Measurements from ENCODE around the gene ZNF595. TPM values are rescaled to one million over a fixed set of nuclear protein-coding genes. Genes with fewer than 3 reads are reported as not detected.
A peak's percentile ranks its signal among the peaks of the same experiment; 100 is the strongest.
"Not testable (repeated sequence)": the region's sequence is repeated elsewhere in the genome, so short reads cannot be mapped to it uniquely, and the experiment has no call there.

ZNF595 gene
- total RNA-seq, 1 donor from 2014 or later = 10.4 TPM

DNA sequence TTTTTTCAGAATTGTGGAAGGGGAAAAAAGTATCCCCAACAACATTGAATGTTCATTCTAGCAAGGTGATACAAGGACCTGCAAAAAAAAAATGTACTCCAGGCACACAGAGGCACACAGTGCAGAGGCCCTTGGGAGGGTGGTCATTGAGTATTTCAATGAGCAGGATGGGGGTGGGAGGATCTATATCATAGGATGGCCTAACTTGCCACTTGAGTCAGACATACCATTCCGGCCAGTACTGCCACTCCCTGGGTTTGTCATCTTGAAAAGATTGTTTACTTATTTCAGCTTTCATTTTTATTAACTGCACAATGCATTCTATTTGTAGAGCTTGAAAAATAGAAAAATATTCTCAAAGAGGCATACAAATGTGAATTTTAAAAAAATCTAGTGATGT lies 18.7 kb downstream of the ZNF595 start:
- DNase-seq (ENCODE audit: extremely low read depth, low read depth, low spot score) = no peak

DNA sequence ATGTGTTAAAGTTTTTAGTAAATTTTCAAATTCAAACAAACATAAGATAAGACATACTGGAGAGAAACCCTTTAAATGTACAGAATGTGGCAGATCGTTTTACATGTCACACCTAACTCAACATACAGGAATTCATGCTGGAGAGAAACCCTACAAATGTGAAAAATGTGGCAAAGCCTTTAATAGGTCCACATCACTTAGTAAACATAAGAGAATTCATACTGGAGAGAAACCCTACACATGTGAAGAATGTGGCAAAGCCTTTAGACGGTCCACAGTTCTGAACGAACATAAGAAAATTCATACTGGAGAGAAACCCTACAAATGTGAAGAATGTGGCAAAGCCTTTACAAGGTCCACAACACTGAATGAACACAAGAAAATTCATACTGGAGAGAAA lies 32.8 kb downstream of the ZNF595 start:
- no peak for DNase-seq (ENCODE audit: extremely low read depth, low read depth, low spot score)

DNA sequence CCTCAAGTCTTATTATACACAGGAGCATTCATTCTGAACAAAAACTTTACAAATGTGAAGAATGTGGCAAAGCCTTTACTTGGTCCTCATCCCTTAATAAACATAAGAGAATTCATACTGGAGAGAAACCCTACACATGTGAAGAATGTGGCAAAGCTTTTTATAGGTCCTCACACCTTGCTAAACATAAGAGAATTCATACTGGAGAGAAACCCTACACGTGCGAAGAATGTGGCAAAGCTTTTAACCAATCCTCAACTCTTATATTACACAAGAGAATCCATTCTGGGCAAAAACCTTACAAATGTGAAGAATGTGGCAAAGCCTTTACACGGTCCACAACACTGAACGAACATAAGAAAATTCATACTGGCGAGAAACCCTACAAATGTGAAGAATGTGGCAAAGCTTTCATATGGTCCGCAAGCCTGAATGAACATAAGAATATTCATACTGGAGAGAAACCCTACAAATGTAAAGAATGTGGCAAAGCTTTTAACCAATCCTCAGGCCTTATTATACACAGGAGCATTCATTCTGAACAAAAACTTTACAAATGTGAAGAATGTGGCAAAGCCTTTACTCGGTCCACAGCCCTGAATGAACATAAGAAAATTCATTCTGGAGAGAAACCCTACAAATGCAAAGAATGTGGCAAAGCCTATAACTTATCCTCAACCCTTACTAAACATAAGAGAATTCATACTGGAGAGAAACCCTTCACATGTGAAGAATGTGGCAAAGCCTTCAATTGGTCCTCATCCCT lies 33.6 kb downstream of the ZNF595 start:
- not testable (repeated sequence) for DNase-seq (ENCODE audit: extremely low read depth, low read depth, low spot score)

DNA sequence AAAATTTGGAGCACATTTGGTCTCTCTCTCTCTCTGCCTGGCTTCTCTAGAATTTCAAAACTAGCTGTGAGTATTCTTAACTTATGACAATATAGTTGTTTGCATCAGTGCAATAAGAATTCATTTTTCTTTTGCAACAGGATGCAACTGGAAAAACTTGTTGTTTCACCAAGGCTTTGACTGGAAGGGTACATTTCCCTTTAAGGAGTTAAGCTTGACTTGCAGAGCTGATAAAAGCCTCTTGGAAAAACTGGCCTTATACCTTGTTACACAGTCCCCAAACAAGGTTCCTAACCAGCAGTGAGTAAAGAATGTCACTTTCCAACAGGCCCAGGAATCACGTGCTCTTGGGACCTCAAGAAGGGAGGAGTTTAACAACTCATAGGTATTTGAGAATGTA lies 45.3 kb downstream of the ZNF595 start:
- DNase-seq (ENCODE audit: extremely low read depth, low read depth, low spot score) = no peak

DNA sequence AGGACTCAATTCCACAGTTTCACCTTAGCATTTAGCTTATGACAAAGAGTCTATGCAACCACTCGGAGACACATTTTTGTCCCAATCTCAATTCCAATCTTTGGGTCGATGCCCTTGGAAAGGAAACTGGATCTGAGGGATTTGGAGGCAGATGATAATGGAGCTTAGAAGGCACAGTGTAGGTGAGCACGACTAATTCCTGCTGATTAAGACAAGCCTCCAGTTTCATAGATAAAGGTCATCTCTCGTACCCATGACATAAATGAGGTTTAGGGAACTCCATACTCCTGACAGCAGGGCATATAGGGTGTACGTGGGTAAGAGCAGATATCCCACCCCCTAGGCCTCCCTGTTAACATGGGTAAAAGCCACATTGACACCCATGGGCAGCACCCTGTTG lies 46.7 kb downstream of the ZNF595 start:
- DNase-seq (ENCODE audit: extremely low read depth, low read depth, low spot score) = no peak

DNA sequence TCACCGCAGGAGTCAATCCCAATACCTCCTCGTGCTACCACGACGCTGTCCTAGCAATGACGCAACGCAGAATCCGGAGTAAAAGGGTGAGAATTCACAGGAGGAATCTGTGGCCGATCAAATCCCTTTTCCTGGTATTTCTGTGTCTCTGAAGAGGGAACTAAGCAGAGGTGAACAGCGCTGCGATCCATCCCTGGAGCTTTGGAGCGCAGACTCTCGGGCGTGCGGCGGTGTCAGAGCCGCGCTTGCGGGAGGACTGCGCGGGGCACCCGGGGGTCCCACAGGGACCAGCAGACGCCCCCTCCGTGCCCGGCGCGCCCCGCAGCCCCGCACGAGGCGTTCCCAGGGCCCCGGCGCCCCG lies 53.9 kb downstream of the ZNF595 start:
- DNase-seq (ENCODE audit: extremely low read depth, low read depth, low spot score) = no peak

DNA sequence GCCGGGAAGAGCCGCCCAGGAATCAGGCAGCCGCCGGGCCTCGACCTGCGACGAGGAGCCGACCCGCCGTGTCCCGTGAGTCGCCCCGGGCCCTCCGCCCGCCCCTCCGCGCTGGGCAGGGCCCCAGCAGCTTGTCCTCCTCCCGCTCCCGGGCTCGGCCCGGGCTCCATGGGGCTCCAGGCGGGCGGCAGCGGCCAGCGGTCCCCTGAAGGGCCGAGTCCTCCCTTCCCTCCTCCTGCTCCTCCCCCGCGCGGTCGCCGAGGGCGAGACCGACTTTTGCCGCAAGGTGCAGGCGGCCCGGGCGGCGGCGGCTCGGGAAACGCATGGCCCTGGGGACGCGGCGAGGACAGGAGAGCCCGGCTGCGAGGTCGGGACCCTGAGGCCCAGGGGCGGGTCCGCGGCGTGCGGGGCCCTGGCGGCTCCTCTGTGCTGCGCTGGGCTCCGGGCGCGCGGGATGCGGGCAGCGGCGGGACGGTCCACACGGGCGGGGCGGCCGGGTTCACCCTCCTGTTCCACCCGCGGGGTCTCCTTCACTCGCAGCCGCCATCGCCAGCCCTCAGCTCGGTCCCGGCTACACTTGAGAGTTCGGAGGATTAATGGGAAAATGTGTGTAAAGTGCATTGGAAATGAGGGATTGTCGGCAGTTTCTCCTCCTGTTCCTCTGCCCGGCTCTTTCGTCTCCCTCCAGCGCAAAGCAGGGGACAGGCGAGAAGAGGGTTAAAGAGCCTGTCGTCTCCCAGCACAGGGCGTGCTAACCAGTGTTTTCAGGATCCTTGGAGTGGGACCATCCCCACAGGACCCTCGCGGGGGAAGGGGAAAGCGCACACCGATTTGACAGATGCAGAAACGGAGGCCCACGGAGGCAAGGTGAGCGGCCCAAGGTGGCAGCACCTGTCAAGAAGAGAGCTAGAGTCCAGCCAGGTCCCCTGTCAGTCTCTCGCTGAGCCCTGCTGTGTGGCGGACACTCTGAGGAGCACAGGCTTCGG lies 54.6 kb downstream of the ZNF595 start:
- no peak for DNase-seq (ENCODE audit: extremely low read depth, low read depth, low spot score)

DNA sequence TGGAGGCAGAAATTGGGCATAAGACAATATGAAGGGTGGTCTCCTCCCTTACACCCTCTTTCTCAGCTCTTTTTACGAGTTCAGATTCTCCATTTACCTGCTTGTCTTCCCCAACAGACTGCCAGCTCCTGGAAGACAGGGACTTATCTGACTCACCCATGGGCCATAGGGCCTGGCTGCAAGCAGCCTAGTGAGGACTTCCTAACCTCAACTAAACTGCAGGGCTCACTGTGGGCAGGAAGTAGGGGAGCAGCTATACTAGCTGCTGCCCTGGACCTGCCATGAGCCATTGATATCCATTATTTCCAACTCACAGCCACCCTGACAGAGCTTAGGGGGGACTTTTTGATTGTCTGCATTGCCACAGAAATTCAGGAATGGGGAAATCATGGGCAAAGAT lies 59.6 kb downstream of the ZNF595 start:
- no peak for DNase-seq (ENCODE audit: extremely low read depth, low read depth, low spot score)

DNA sequence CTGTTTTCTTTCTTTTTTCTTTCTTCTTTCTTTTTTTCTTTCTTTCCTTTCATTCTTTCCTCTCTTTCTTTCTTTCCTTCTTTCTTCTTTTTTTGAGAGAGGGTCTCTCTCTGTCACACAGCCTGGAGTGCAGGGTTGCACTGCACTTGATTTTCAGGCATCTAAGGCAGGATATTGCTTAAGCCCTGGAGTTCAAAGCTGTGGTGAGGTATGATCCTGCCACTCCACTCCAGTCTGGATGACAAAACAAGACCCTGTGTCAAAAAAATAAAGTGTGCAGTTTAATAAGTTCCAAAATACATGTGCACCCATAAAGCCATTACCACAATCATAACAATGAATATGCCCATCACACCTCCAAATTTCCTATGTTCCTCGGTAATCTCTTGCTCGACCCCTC lies 60.6 kb downstream of the ZNF595 start:
- no peak for DNase-seq (ENCODE audit: extremely low read depth, low read depth, low spot score)

DNA sequence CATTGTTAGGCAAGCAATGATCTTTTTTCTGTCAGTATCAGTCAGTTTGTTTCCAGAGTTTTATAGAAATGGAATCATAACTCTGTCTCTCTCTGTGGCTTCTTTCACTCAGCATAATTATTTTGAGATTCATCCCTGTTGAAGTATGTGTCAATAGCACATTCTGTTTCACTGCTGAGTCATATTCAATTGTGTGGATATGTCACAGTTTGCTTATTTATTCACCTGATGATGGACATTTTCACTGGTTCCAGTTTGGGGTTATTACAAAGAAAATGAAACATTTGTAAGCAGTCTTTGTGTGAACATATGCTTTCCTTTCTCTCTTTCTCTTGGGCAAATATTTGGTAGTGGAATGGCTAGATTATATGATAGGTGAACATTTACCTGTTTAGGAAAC lies 61.0 kb downstream of the ZNF595 start:
- no peak for DNase-seq (ENCODE audit: extremely low read depth, low read depth, low spot score)

DNA sequence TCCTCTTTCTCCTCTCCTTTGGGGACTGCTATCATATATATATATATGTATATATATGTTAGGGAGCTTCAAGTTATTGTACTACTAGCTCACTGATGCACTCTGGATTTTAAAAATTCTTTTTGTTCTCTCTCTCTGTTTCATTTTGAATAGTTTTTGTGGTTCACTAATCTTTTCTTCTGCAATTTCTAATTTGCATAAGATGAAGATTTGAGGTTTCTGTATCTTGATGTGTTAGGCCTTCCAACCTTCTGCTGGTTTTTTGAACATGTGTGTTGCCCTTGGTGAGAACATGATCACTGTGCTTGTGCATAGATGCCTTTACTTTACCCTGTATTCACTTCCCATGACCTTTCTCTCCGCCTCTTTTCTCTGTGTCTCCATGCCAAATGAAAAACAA lies 63.4 kb downstream of the ZNF595 start:
- no peak for DNase-seq (ENCODE audit: extremely low read depth, low read depth, low spot score)

DNA sequence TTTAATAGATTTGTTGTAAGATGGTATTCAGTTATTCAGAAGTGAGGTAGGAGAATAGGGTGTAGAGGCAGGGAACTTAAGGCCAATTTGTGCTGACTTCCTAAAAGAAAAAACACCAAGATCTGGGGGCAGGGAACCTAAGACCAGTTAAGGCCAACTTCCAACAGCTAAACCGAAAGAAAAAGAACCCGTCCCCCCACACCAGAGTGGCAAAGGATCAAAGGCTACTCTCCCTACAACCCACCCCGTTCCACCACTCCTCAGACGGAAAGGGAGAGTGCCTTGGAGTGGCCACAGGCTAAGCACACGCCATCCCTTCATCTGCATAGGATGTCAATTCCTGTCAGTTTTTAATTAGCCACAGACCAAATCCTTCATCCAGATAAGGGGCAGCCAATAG lies 67.5 kb downstream of the ZNF595 start:
- DNase-seq (ENCODE audit: extremely low read depth, low read depth, low spot score) = no peak

DNA sequence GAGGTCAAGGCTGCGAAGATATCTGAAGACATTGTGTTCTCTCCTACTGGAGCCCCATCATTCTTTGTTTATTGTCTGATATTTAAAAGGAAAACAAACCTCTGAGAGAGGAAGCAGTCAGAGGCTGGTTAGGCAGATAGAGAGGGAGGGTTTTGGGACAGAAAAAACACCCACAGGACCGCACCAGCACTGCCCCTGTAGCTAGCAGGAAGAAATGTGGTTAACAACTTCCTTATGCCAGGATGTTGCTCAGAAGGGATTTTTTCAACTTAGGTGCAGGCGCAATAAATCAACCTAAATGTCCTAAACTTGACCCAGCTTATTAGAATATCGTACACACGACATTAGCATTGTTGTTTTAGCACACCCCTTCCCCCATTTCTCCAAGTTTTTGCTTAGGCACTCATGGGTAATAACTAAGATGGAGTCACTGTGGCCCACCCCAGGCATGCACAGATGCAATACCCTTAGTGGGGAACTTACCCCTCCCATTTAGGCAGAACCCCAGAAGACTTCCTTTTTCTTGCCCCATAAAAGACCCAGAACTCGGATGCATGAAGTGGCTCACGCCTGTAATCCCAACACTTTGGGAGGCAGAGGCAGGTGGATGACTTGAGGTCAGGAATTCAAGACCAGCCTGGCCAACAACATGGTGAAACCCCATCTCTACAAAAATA lies 68.4 kb downstream of the ZNF595 start:
- DNase-seq (ENCODE audit: extremely low read depth, low read depth, low spot score) = no peak

DNA sequence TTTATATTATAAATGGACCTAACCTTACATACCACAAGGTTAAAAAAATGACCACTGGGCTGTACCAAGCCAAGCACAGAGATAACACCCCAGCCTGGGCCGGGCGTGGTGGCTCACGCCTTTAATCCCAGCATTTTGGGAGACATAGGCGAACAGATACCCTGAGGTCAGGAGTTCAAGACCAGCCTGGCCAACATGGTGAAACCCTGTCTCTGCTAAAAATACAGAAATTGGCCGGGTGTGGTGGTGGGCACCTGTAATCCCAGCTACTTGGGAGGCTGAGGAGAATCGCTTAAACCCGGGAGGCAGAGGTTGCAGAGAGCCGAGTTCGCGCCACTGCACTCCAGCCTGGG lies 70.8 kb downstream of the ZNF595 start:
- DNase-seq (ENCODE audit: extremely low read depth, low read depth, low spot score) = not testable (repeated sequence)

DNA sequence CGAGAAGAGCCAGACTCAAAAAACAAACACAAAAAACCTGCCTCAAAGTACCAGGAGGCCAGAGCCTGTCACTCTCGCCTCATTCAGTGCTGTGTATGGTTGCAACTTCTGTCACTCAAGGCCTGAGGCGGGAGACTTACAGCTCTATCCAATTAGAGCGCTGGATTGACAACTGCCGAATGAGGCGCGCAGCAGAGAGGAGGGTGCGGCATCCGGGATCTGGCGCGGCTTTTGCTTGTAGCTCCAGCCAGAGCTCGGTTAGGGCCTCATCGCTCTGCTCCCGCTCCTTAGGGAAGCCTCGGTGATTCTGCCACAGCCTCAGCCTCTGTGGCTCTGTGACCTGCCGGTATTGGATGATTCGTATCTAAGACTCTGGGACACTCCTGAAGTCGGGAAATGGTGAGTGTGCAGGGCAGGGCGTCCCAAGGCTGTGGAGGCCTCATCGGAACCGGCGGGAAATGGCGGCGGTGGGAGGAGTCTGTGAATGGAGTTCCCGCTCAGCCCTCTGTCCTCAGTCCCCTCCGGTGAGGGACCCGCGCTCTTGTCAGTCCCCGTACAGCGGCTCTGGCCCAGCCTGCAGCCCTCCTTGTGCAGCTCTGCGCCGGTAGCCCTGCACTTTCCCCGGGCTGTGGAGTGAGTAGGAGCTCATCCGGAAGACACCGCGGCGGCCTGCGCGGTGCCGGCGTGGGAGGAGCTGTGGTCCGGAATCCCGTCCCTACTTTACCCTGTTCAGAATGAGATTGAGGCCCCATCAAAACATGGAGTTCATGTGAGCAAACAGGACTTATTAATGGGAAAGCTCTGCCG lies 71.4 kb downstream of the ZNF595 start, which contains the start of gene ZNF718:
ZNF718 (plus strand) TSS at position 227 of the 807 bp plus-strand sequence; CDS start at position 397, 170 bp downstream.
- DNase-seq (ENCODE audit: extremely low read depth, low read depth, low spot score) = peak; percentile 96

DNA sequence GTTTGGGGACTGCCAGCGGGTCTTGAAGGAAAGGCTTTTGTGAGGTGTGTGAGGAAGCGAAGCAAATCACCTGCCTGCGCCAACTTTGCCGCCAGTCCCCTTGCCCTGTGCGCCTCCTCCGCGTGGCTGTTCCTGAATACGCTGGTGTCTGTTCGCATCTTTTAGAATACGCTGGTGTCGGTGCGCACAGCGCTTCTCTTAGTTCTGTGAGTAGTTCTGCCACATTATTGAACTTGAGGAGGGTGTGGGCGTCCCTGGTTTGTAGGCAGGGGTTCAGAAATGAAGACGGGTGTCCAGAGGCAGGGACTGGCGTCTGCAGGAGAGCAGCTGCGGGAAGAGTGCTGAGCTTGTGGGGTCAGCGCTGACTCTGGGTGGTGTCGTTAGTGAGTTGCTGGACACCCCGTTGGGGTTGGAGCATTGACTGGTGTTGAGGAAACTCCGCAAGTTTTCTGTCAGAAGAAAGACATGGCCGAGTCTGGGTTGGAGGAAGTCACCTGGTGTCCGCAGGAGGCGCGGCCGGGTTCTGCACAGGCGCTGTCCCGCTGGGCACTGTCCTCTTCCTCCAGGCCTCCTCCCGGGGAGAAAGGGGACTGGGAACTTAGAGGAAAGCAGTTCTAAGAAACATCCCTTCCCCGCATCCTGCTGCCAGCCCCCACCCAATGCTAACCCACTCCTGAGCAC lies 72.1 kb downstream of the ZNF595 start:
- DNase-seq (ENCODE audit: extremely low read depth, low read depth, low spot score) = no peak

DNA sequence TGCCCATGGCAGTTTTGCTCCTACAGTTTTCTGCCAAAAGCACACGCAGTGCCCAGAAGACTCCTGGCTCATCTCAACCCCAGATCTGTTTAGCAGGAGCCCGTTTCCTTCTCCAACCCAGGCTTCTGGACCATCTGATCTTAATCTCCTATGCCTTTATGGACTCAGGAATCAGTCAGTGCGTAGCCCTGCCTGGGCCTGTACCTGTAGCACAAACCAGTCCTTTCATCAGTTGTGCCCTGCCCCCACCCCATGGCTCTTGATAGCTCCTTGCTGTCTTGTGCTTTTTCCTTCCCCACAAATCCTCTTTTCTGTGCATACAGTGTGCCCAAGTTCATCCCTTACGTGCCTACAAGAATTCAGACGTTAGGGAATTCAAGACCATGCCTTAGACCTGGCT lies 72.7 kb downstream of the ZNF595 start:
- no peak for DNase-seq (ENCODE audit: extremely low read depth, low read depth, low spot score)

DNA sequence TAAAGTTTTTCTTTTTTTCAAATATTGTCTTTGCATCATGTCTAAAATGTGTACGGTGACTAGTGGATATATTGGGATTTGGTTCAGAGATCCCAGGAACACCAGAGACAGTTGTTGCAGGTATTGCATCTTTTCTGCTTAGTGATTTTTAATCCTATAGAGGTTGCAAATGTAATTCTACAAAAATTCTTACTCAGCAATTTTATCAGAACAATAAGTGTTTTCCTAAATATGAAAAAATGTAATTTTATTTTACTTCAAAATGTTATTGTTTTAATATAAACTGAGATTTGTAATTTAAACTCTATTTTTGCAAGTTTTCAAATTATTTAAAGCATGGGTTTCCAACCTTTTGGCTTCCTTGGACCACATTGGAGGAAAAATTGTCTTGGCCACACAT lies 79.4 kb downstream of the ZNF595 start:
- no peak for DNase-seq (ENCODE audit: extremely low read depth, low read depth, low spot score)

Measured in glomerular endothelial cell (primary cell).